ENCODE data around the gene HBQ1. TPM values are rescaled to one million over a fixed set of nuclear protein-coding genes. Genes with fewer than 3 reads are reported as not detected.

HBQ1 gene
- total and polyA plus RNA-seq, 2 of the 4 experiments (the other 2 are of a cell fraction) = 0.92 TPM; not detected in 1

- H3K18ac ChIP-seq (ENCODE audit: low read depth, low read length) = no peak overlapping the region
- in situ Hi-C loops (cut with MboI; ENCODE audit: low sequenced_read_pairs) (no loop called here), intact Hi-C loops (cut with micrococcal nuclease) (no loop called here), dilution Hi-C loops (cut with HindIII; ENCODE audit: low sequenced_read_pairs, unreplicated experiment) (no loop called here)
- no peak overlapping the region for H3K27ac ChIP-seq (ENCODE audit: insufficient read depth, low read length)
- H3K14ac ChIP-seq (replicated peaks; ENCODE audit: low read depth, low read length) = no peak overlapping the region
- no peaks in the 10 kb centered on the region for H3K9me3 ChIP-seq (ENCODE audit: control insufficient read depth, insufficient read depth, low read length)
- no peak overlapping the region for H4K91ac ChIP-seq (ENCODE audit: insufficient read depth, low read depth, low read length)
- no peak overlapping the region for H2AFZ ChIP-seq (replicated peaks; ENCODE audit: low read length, poor library complexity)
- H3K4me1 ChIP-seq (ENCODE audit: control insufficient read depth, insufficient read depth, low read length) = peaks cover 4% of the 10 kb centered on the region; the same call in 1 of the 2 replicates
- H3K4ac ChIP-seq (ENCODE audit: low read depth, low read length) = no peak overlapping the region
- H4K20me1 ChIP-seq (ENCODE audit: insufficient read depth, low read length) = no peaks in the 10 kb centered on the region
- DNase-seq (no peak), ATAC-seq (ENCODE audit: low read depth) (no peak)
- H3K27me3 ChIP-seq (ENCODE audit: control insufficient read depth, insufficient read depth, low read length) = no peaks in the 10 kb centered on the region
- TF ChIP-seq CTCF (conservative IDR thresholded peaks at IDR 0.05; ENCODE audit: low read depth, low read length) (no peak), NFE2L2 (IDR thresholded peaks at IDR 0.05; ENCODE audit: low read depth, low read length) (no peak), SMC3 (IDR thresholded peaks at IDR 0.05; ENCODE audit: low read depth, low read length) (no peak), MAZ (IDR thresholded peaks at IDR 0.05; ENCODE audit: borderline replicate concordance, low read depth, low read length) (no peak), POLR2A (IDR thresholded peaks at IDR 0.05; ENCODE audit: low read depth, low read length) (no peak), CEBPB (IDR thresholded peaks at IDR 0.05; ENCODE audit: low read depth, low read length) (no peak), RFX5 (IDR thresholded peaks at IDR 0.05; ENCODE audit: low read depth, low read length) (no peak), USF2 (IDR thresholded peaks at IDR 0.05; ENCODE audit: low read depth, low read length) (no peak), MAFK (IDR thresholded peaks at IDR 0.05; ENCODE audit: low read depth, low read length) (no peak), ELK1 (IDR thresholded peaks at IDR 0.05; ENCODE audit: borderline replicate concordance, low read depth, low read length) (no peak), RCOR1 (IDR thresholded peaks at IDR 0.05; ENCODE audit: insufficient replicate concordance, low read length) (no peak), MXI1 (IDR thresholded peaks at IDR 0.05; ENCODE audit: borderline replicate concordance, low read depth, low read length) (no peak), BHLHE40 (IDR thresholded peaks at IDR 0.05; ENCODE audit: low read depth, low read length) (no peak), FOS (IDR thresholded peaks at IDR 0.05; ENCODE audit: low read depth, low read length) (no peak)
- H2BK5ac ChIP-seq (ENCODE audit: low read depth, low read length, poor library complexity, severe bottlenecking) = no peak overlapping the region
- no peak overlapping the region for H2BK15ac ChIP-seq (ENCODE audit: low read depth, low read length)
- no peak overlapping the region for H3K4me3 ChIP-seq (ENCODE audit: insufficient read depth, low read depth, low read length)
- no peak overlapping the region for H3K23ac ChIP-seq (ENCODE audit: low read depth, low read length)
- no peak overlapping the region for H2BK20ac ChIP-seq (ENCODE audit: low read depth, low read length)
- H3K56ac ChIP-seq (ENCODE audit: extremely low read depth, insufficient read depth, low read length) = no peak overlapping the region
- no peak overlapping the region for H2AK9ac ChIP-seq (replicated peaks; ENCODE audit: low read depth, low read length, poor library complexity)
- ChIA-PET POLR2A (ENCODE audit: unreplicated experiment) (no interaction called here), CTCF (no interaction called here)
- 50% methylated on average over 1 of the region's 10 CpGs; no CpG with 5 or more reads in 1 of the 2 experiments for WGBS, 2 experiments (ENCODE audit: extremely low coverage in 2 of 2, insufficient read length in 1 of 2)
- H3K9ac ChIP-seq (ENCODE audit: low read depth, low read length) = no peak overlapping the region
- H3K36me3 ChIP-seq (ENCODE audit: control insufficient read depth, insufficient read depth, low read length) = no peaks in the 10 kb centered on the region
- no peak overlapping the region for H4K8ac ChIP-seq (ENCODE audit: low read depth in 2 of 2, low read length in 2 of 2)
- no peak overlapping the region for H2AK5ac ChIP-seq (ENCODE audit: low read depth, low read length)
- no TSS peak for BruUV-seq (replicated peaks)
- no peak overlapping the region for H2BK120ac ChIP-seq (ENCODE audit: low read depth, low read length)
- no peak overlapping the region for H4K5ac ChIP-seq (ENCODE audit: low read depth, low read length)
- peaks cover 5 to 16% of the 10 kb centered on the region in 2 experiments for H3K79me1 ChIP-seq (ENCODE audit: low read depth in 1 of 2, low read length in 2 of 2)
- H3K9me1 ChIP-seq (ENCODE audit: insufficient read depth, low read length) = peaks cover 4% of the 10 kb centered on the region; the same call in 1 of the 2 replicates
- H3K4me2 ChIP-seq (ENCODE audit: low read depth, low read length) = no peak overlapping the region
Measured at GRCh38 chr16:140175-140857, 39.9 kb upstream of the HBQ1 start.

Measured in IMR-90 (cell line).